GM19395 (cell line): ENCODE data around the gene HOXA4.

Source experiments
- ATAC-seq: cut with Tn5 transposase; IDR thresholded peaks from one replicate; pipeline ENCODE4 v1.9.1; 2021; ENCODE audit warnings: mild to moderate bottlenecking, moderate library complexity; ENCODE audit not compliant: unreplicated experiment

The HOXA4 gene

DNA sequence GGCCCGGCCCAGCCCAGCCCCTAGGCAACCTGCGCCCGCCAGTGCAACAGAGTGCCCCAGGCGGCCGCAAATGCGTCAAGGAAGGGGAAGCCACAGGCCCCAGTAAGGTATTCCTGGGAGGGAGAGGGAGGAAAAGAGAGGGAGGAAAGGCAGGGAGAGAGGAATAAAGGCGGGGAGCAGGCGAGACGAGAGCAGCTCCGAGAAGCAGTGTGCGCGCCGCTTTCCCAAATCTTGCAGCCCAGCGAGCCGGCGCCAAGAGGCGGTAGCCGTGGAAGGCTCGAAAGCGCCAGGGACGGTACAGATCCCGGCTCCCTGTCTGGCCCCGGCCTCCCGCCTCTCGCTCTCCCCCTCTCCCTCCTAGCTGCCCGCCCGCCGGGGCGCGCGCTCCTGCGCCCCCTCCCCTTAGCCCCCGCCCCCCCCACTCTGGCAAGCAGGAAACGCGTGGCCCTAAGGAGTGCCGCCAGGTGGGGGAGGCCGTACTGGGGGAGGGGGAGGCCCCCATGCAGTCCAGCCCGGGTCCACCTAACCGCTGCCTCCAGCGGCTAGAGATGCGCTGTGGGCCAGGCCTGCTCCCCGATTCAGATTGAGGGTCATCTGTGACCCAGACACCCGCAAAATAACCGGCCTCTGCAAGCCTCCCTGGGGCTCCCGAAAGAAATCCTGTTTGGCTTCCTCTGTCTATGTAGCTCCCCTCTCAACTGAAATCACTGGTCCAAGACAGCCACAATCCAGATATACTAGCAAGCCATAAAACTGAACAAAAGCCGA is 39.3 kb upstream of the HOXA4 start:
- ATAC-seq, result no peak

DNA sequence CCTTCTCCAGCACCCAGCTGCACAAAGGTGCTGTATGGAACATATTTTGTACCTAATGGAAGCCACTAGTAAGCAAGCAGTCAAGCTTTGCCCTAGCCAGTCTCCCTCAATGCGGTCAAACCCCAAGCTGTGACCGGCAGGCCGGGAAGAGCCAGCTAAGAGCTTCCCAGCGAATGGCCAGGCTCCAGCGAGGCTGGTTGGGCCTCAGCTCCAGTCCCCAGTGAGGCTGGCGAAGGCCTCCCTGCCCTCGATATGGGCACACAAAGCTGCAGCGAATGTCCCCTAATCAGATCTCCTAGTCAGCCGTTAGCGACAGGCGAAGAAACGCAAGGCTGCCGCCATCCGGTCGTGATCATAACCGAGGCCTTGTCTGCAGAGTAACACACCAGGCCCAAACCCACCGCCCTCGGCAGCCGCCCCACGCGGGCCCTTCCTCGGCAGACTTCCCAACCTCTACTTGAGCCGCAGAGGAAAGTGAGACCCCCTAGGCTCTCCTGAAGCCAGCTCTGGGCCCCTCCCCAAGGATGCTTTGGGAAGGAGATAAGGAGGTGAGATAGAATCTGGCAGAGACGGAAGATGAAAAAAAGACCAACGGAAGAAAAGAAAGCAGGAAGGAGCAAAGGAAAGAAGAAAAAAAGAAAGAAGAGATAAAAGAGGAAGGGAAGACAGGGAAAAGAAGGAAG is 37.8 kb upstream of the HOXA4 start:
- no peak for ATAC-seq

DNA sequence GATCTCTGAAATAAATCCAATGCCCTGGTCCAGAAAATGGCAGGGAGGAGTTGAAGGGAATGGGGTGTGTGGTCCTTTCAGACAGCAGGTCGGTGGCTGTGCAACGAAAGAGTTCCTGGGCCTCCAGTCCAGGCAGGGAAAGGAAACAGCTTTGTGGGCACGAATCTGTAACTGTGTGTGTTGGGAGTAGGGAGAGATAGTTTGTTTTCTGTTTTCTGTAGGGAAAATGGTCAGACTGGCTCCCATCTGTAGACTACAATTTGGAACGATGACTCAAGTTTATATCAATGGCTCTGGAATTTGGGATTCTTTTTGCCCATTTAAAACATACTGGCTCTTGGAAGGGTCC is 37.3 kb upstream of the HOXA4 start:
- ATAC-seq, result no peak

DNA sequence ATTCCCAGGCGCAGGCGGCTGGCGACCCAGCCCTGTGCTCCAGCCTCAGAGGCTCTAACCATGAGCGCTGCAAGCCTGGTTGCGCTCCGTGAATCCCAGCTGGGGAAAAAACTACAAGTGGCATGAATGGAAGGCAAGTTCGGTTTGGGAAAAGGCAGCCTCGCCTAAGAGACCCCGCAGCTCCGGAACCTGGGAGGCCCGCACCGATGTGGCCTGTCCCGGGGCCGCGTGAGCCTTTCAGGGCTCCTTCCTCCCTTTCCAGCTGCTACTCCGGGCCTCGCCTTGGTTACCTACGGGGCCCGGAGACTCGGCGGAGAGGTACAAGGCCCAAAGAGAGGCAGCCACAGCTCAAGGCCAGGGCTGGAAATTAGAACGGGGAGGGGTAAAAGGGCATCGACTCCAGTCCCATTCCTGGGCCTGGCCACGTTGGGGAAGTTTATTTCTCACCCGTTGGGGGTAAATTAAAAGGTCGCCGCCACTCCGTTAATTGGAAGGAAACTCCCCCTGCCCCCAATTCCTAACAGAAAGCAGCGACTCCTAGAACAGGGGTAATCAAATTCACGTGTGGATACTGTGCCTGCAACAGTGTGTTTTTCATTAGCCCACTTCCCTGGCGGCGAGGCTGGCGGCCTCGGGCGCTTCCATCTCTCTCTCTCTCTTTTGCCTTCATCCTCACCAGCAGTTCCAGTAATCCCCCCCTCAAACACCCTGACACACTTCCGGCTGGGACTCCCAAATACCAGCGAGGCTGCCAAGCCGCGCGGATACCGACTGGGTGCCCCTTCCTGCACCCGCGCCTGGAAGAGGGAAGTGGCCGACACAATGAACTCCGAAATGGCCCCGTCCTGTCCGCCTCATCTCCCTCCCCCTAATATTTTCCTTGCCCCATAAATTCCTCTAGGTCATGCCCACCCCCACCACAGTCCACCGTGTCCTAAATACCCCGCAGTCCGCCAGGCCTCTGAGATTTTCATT is 36.3 kb upstream of the HOXA4 start:
- no peak for ATAC-seq

DNA sequence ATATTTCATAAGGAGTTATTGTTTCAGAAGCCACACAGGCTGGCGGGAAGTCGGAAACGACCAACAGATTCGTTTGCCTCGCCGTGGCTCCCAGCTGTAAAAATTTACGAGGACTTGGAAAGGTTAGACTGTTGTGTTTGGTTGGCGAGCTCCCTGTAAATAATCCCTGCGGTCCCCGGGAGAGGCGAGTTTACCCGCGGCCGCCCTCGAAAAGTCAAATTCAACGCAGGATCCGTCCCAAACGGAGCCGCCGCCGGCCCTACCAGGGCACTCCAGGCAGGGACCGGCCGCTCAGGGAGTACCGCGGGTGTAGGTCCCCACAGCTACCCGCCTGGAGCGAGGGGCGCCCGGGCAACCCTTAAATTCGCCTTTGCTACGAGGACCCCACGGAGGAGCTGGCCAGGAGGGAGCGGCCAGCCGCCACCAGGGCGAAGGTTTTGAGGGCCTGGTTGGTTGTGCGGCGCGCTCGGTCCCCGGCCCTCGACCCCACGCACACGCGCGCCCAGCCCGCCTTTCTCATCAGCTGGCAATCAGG is 35.5 kb upstream of the HOXA4 start:
- no peak for ATAC-seq

DNA sequence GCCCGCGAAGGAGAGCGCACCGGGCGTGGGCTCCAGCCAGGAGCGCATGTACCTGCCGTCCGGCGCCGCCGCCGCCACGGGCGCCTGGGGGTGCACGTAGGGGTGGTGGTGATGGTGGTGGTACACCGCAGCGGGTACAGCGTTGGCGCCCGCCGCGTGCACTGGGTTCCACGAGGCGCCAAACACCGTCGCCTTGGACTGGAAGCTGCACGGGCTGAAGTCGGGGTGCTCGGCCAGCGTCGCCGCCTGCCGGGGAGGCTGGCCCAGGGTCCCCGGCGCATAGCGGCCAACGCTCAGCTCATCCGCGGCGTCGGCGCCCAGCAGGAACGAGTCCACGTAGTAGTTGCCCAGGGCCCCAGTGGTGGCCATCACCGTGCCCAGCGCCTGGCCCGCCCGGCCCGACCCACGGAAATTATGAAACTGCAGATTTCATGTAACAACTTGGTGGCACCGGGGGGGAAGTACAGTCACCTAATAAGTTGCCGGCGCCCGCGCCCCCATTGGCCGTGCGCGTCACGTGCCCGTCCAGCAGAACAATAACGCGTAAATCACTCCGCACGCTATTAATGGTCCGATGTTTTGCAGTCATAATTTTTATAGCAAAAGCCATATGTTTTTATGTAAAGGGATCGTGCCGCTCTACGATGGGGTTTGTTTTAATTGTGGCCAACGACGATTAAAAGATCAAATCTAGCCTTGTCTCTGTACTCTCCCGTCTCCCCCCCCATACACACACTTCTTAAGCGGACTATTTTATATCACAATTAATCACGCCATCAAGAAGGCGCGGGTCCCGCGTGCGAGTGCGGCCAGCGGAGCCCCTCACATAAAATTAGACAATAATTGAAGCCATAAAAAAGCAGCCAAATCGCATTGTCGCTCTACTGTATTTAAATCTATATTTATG is 34.8 kb upstream of the HOXA4 start, which contains the start of gene HOXA9:
Gene HOXA9, minus strand, starts transcription at position 449 of the 907 bp plus-strand sequence. Its CDS starts 80 bp downstream, at position 369.
- no peak for ATAC-seq

DNA sequence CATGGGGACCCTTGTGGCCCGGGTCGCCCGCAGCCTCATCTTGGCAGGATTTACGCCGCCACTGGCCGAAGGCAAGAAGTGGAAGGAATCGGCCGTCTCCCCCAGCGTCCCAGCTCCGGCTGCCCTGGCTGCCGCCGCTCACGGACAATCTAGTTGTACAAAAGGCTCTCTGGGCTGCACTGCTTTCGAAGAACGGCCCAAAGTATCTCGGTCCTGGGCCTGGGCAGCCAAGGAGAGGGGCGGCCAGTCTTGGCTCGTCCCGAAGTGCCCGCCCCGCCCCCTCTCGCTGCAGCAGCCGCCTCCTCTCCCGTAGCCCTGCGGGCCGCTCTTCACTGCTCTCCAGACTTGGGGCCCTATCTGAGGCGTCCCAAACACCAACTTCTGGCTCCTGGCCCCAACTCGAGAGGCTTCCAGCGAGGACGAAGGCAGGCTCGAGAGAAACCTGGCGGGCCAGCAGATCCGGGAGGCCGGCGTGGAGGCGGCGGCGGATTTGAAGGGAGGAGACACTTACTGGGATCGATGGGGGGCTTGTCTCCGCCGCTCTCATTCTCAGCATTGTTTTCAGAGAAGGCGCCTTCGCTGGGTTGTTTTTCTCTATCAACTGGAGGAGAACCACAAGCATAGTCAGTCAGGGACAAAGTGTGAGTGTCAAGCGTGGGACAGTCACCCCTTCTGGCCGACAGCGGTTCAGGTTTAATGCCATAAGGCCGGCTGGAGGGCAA is 34.0 kb upstream of the HOXA4 start:
- no peak for ATAC-seq

DNA sequence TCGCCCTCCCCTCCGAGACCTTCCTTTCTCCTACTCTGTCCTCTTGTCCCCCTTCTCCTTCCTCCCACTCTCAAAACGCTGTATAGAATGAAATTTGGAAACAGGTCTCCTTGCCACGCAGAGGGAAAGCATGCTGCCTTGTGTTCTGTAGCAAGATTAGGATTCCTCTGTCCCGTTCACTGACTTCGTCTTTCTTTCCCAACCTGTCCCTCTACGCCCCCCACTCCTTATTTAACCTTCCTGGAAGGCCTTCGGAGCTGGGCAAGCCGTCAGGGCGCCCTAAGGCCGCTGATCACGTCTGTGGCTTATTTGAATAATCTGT is 33.4 kb upstream of the HOXA4 start:
- ATAC-seq, result no peak

DNA sequence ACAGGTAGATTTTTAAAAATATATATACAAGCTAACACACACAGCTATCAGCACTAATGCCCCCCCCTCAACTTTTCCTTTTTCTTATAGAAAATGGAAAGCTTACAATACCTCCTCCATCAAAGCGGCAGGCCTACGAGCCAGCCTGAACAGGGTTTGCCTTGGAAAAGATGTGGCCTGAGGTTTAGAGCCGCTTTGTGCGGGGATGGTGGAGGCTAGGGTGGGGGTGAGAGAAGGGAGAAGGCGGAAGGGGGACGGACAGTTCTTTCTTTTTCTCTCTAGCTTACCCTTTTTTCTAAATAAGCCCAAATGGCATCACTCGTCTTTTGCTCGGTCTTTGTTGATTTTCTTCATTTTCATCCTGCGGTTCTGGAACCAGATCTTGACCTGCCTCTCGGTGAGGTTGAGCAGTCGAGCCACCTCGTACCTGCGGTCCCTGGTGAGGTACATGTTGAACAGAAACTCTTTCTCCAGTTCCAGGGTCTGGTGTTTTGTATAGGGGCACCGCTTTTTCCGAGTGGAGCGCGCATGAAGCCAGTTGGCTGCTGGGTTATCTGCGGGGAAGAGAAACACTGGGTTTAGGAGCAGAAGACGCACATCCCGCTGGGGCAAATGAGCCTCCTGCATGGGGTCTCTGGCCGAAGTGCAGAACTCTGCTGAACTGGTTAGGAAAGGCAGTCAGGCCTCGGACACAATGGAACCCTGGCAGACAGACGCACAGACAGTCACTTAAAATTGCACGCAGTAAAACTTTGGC is 32.9 kb upstream of the HOXA4 start:
- ATAC-seq, result no peak

DNA sequence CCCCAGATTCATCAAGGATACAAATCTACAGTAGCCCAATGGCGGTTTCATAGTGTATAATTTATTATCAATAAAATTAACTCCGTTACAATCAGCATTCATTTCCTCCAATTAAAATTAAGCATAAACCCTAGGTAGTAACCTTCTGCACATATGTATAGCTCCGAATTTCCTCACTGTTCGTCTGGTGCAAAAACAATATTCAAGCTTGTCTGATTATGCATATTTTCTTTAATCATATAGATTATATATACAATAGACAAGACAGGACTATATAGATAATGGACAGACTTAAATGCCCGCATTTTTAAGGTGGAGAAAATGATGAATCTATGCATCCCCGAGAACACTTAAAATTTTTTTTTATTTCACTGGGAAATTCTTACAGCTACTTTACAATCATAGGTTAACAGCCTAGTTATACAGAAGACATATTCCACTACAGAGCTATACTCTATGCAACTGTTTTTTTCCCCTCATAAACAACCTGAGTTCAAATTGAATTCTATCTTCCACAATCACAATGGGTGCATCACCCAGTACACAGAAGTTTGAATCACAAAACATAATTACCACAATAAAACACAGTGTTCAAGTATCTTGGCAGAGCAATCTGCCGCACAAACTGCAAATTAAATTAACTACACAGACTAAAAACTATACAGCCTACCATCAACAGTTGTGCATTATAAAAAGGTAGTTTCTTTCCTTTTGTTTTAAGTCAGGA is 32.2 kb upstream of the HOXA4 start:
- ATAC-seq, result no peak

DNA sequence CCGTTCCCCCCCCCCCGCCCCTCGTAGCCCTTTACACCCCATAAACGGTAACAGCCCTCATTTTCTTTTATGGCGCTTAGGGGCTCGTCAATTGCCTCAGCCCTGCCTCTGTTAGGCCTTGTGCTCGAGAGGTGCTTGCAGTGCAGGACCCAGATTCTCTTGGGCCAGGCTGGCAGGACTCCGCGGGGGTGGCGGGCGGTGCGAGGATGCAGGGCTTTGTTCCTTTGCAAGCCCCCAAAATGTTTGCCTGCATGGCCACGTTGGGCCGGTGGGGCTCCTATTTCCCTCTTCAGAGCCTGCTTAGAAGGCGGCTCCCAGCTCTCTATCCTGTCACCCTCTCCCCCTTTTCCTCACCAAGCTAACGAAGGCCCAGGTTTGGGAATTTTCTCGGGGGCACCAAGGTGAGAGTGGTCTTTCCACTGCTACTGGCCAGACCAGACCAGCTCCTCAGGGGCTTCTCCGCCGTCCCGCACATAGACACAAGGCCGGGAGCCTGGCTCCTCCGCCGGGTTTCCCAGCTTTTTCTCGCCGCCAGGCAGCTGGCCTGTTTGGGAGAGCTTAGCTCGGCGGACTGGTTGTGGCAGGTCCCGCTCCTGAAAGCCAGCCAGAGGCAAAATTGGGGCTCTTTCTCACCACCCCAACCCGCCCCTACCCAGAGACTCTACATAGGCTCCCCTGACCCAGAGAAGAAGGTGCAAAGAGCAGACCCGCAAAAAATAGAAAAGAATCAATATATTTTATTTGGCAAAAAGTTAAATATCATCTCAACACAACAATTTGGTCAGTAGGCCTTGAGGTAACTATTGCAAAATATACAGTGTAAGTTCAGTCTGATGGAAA is 31.4 kb upstream of the HOXA4 start:
- ATAC-seq, result no peak

DNA sequence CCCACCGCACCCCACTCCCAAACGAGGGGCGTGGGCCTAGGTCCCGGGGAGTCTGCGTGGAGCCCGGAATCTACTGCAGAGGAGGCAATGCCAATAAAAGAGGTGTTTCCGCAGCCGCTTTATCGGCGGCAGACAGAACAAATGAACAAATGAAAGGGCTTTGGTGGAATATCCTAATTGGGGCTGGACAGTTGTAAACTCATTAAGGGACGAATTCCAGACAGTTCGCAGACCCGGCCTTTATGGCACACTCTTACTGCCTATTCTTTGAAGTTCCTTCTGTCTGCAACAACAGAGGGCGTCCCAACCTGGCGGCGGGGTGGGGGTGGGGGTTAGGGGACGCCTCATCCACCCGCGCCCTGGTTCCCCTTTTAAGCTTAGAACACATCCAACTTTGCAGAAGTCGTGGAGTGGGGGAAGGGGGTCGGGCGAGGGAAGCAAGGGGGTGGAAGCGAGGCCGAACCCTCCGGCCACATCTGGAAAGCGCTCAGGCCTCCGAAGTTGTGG is 30.7 kb upstream of the HOXA4 start:
- no peak for ATAC-seq

DNA sequence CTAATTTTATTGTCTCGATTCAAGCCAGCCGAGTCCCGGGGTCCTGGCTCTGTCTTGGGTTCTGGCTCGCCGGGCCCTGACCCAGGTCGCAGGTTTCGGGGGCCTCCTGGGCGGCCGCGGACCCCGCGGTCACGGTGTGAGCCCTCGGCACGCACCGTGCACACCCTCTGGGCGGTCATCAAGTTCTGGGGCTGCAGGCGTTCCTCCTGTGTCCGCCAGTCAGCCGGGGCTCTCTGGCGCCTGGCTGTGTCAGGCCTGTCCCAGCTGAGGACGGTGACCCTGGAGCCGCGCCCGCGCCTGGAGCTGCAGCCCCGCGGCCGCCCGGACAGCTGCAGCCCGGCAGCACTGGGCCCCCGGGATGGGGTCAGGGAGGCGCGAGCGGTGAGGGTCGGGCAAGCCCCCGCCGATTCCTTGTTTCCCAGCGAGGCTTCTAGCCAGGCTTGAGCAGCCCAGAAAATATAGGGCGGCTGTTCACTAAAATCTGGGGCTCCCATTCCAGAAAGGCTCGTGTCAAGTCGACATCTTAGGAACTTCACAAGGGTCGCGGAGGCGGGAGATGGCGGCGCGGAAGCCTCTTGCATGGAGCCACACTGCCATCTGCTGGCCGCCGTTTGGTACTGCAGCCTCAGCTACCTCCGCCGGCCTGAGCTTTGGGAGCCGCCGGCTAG is 30.1 kb upstream of the HOXA4 start:
- ATAC-seq, result peak; percentile 65

DNA sequence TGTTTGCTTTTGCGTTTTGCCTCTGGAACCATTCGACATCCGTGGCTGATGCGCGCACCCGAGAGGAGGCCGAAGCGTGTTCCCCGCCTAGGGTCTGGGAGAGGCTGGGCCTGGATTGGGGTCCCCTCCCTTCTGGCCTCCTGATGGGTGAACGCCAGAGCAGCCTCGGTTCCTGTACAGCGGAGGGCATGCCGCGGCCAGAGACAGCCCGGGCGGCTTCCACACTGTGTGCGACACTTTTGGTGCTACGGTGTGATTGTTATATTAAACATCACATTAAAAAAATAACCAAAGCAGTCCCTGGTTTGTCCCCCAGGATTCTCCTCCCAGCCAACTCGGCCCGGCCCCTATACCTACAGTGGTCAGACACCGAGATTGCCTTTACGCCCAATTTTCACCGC is 29.6 kb upstream of the HOXA4 start:
- ATAC-seq, result peak; percentile 10

DNA sequence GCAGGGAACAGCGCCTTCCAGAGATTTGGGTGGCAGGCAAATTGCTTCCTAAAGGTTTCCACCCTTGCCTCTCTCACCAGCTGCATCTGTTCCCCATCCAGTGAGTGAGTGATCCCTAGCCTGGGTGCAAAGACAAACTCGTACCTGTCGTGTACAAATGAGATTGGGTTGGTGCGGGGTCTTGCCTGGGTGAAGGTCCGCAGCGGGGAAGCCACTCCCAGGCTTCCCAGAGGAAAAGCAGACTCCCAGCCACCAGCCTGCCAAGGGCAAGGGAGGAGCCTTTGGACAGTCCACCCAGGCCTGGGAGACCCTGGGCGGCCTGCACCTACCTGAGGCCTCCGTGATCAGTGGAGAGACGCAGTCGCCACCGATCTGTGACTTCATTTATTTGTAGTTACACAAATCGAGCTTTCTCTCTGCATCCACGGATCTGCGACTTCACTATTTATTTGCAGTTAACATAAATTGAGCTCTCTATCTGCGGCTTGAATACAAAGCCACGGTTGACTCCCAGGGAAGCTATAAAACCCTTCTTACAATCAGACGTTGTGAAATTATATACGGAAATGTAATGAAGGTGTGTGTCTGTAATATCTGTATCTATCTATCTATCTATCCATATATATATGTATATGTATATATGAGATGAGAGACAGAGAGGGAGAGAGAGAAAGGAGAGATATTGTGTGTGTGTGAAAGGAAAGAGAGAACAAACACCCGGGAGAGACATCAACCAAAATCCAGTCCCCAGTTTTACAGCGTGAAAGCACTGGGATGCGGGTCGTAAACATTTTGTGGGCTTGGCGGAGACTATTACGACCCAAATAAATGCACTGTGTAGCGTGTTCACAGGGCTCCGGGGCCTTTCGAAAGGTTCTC is 28.9 kb upstream of the HOXA4 start:
- ATAC-seq, result no peak
